ENCODE data around the gene LOXL1. TPM values are rescaled to one million over a fixed set of nuclear protein-coding genes. Genes with fewer than 3 reads are reported as not detected.
"Not testable (repeated sequence)": the region's sequence is repeated elsewhere in the genome, so short reads cannot be mapped to it uniquely, and the experiment has no call there.

Gene LOXL1
- total RNA-seq, 1 experiment from 2014 or later: 8.3 TPM

GRCh38 chr15:73952171-73952912 is 26.1 kb downstream of the LOXL1 start:
- no peaks in the 10 kb centered on the region; the same call in 1 of the 2 replicates for H3K36me3 ChIP-seq
- no peaks in the 10 kb centered on the region for H3K27me3 ChIP-seq (replicated peaks)
- no peak overlapping the region; the same call in 1 of the 2 replicates for H3K27ac ChIP-seq

GRCh38 chr15:73952913-73953750 is 26.9 kb downstream of the LOXL1 start:
- no peak overlapping the region for H3K27ac ChIP-seq
- H3K27me3 ChIP-seq (replicated peaks): no peaks in the 10 kb centered on the region
- DNase-seq (ENCODE audit: low read depth in 1 of 2, low spot score in 2 of 2): no peak
- no peaks in the 10 kb centered on the region for H3K9me3 ChIP-seq (replicated peaks)
- H3K36me3 ChIP-seq: no peaks in the 10 kb centered on the region; the same call in 1 of the 2 replicates
- H3K4me3 ChIP-seq: no peak overlapping the region
- H3K4me1 ChIP-seq (replicated peaks): peaks cover 35% of the 10 kb centered on the region

More at GRCh38 chr15:73952171-73952912, 26.1 kb downstream of the LOXL1 start:
- Histone ChIP-seq H3K4me1 (replicated peaks) (peaks cover 27% of the 10 kb centered on the region), H3K9me3 (replicated peaks) (no peaks in the 10 kb centered on the region), H3K4me3 (no peak overlapping the region)
- DNase-seq (ENCODE audit: low read depth in 1 of 2, low spot score in 2 of 2): no peak

- H3K4me3 ChIP-seq: no peak overlapping the region
- no peaks in the 10 kb centered on the region; the same call in 1 of the 2 replicates for H3K36me3 ChIP-seq
- DNase-seq (ENCODE audit: low read depth in 1 of 2, low spot score in 2 of 2): no peak
- H3K4me1 ChIP-seq (replicated peaks): peaks cover 49% of the 10 kb centered on the region
- H3K27ac ChIP-seq: no peak overlapping the region
- H3K27me3 ChIP-seq (replicated peaks): no peaks in the 10 kb centered on the region
- H3K9me3 ChIP-seq (replicated peaks): no peaks in the 10 kb centered on the region
Observed at GRCh38 chr15:73954188-73955145, 28.2 kb downstream of the LOXL1 start.

- DNase-seq (ENCODE audit: low read depth in 1 of 2, low spot score in 2 of 2): no peak
- H3K27me3 ChIP-seq (replicated peaks): no peaks in the 10 kb centered on the region
- peaks cover 57% of the 10 kb centered on the region for H3K4me1 ChIP-seq (replicated peaks)
- no peak overlapping the region for H3K4me3 ChIP-seq
- H3K27ac ChIP-seq: no peak overlapping the region
- no peaks in the 10 kb centered on the region for H3K9me3 ChIP-seq (replicated peaks)
- no peaks in the 10 kb centered on the region; the same call in 1 of the 2 replicates for H3K36me3 ChIP-seq
Observed at GRCh38 chr15:73955326-73955725, 29.1 kb downstream of the LOXL1 start.

- no peak for DNase-seq (ENCODE audit: low read depth in 1 of 2, low spot score in 2 of 2)
- peaks cover 55% of the 10 kb centered on the region for H3K4me1 ChIP-seq (replicated peaks)
Observed at GRCh38 chr15:73955861-73956742, 29.8 kb downstream of the LOXL1 start.

GRCh38 chr15:73956743-73957135 is 30.5 kb downstream of the LOXL1 start:
- Histone ChIP-seq H3K4me3 (no peak overlapping the region), H3K9me3 (replicated peaks) (no peaks in the 10 kb centered on the region), H3K27ac (peak overlapping the region; percentile 55), H3K4me1 (replicated peaks) (peaks cover 50% of the 10 kb centered on the region), H3K27me3 (replicated peaks) (no peaks in the 10 kb centered on the region), H3K36me3 (no peaks in the 10 kb centered on the region)
- peak; percentile 73 to 92 for DNase-seq (ENCODE audit: low read depth in 1 of 2, low spot score in 2 of 2)

More at GRCh38 chr15:73955861-73956742, 29.8 kb downstream of the LOXL1 start:
- H3K9me3 ChIP-seq (replicated peaks): no peaks in the 10 kb centered on the region
- no peaks in the 10 kb centered on the region for H3K27me3 ChIP-seq (replicated peaks)
- H3K4me3 ChIP-seq: no peak overlapping the region
- H3K27ac ChIP-seq: peak overlapping the region; percentile 55
- H3K36me3 ChIP-seq: no peaks in the 10 kb centered on the region

- no peaks in the 10 kb centered on the region for H3K27me3 ChIP-seq (replicated peaks)
- DNase-seq (ENCODE audit: low read depth in 1 of 2, low spot score in 2 of 2): no peak
- H3K4me3 ChIP-seq: no peak overlapping the region
- H3K36me3 ChIP-seq: no peaks in the 10 kb centered on the region
- H3K9me3 ChIP-seq (replicated peaks): no peaks in the 10 kb centered on the region
- peaks cover 49% of the 10 kb centered on the region for H3K4me1 ChIP-seq (replicated peaks)
- H3K27ac ChIP-seq: peak overlapping the region; percentile 45
Observed at GRCh38 chr15:73957276-73957675, 31.0 kb downstream of the LOXL1 start.

- peaks cover 49% of the 10 kb centered on the region for H3K4me1 ChIP-seq (replicated peaks)
- H3K4me3 ChIP-seq: no peak overlapping the region
- no peaks in the 10 kb centered on the region for H3K9me3 ChIP-seq (replicated peaks)
- DNase-seq (ENCODE audit: low read depth in 1 of 2, low spot score in 2 of 2): no peak
- no peaks in the 10 kb centered on the region for H3K27me3 ChIP-seq (replicated peaks)
- H3K27ac ChIP-seq: no peak overlapping the region
- H3K36me3 ChIP-seq: no peaks in the 10 kb centered on the region
Observed at GRCh38 chr15:73957785-73958184, 31.5 kb downstream of the LOXL1 start.

GRCh38 chr15:73959012-73959581 is 32.8 kb downstream of the LOXL1 start:
- no peak overlapping the region for H3K27ac ChIP-seq
- no peaks in the 10 kb centered on the region for H3K36me3 ChIP-seq
- peak in 1 of 2 experiments; percentile 18 for DNase-seq (ENCODE audit: low read depth in 1 of 2, low spot score in 2 of 2)
- peaks cover 49% of the 10 kb centered on the region for H3K4me1 ChIP-seq (replicated peaks)
- H3K9me3 ChIP-seq (replicated peaks): no peaks in the 10 kb centered on the region
- H3K4me3 ChIP-seq: no peak overlapping the region
- no peaks in the 10 kb centered on the region for H3K27me3 ChIP-seq (replicated peaks)

GRCh38 chr15:73959801-73960200 is 33.5 kb downstream of the LOXL1 start:
- H3K27ac ChIP-seq: no peak overlapping the region
- no peak overlapping the region for H3K4me3 ChIP-seq
- H3K4me1 ChIP-seq (replicated peaks): peaks cover 52% of the 10 kb centered on the region
- H3K27me3 ChIP-seq (replicated peaks): no peaks in the 10 kb centered on the region
- no peaks in the 10 kb centered on the region for H3K36me3 ChIP-seq
- no peaks in the 10 kb centered on the region for H3K9me3 ChIP-seq (replicated peaks)
- DNase-seq (ENCODE audit: low read depth in 1 of 2, low spot score in 2 of 2): no peak

GRCh38 chr15:73960472-73961070 is 34.3 kb downstream of the LOXL1 start:
- H3K9me3 ChIP-seq (replicated peaks); H3K4me3 ChIP-seq; H3K36me3 ChIP-seq; H3K27me3 ChIP-seq (replicated peaks); H3K27ac ChIP-seq: not testable (repeated sequence)
- peak in 1 of 2 experiments; percentile 30 for DNase-seq (ENCODE audit: low read depth in 1 of 2, low spot score in 2 of 2)
- peaks cover 59% of the 10 kb centered on the region for H3K4me1 ChIP-seq (replicated peaks)

GRCh38 chr15:73962433-73962832 is 36.2 kb downstream of the LOXL1 start:
- Histone ChIP-seq H3K4me3 (no peak overlapping the region), H3K36me3 (no peaks in the 10 kb centered on the region), H3K27me3 (replicated peaks) (no peaks in the 10 kb centered on the region), H3K27ac (no peak overlapping the region), H3K9me3 (replicated peaks) (no peaks in the 10 kb centered on the region), H3K4me1 (replicated peaks) (peaks cover 52% of the 10 kb centered on the region)
- DNase-seq (ENCODE audit: low read depth in 1 of 2, low spot score in 2 of 2): no peak

All from SJSA1 (cell line).